Measurements from ENCODE around the gene PDE5A. TPM values are rescaled to one million over a fixed set of nuclear protein-coding genes. Genes with fewer than 3 reads are reported as not detected.
"Not testable (repeated sequence)": the region's sequence is repeated elsewhere in the genome, so short reads cannot be mapped to it uniquely, and the experiment has no call there.

The PDE5A gene
- total RNA-seq, 4 donors from 2014 or later = 5.7 to 12.2 (median 11.8) TPM

- TF ChIP-seq POLR2A (IDR thresholded peaks at IDR 0.05) (no peak), CTCF (IDR thresholded peaks at IDR 0.05) (no peak)
- no peak for DNase-seq (ENCODE audit: low spot score in 2 of 2)
- intact Hi-C loops (cut with DNase I; ENCODE audit: low total_unique reads) = no loop called here
- WGBS, 2 donors = 87 to 94% methylated on average over 3 of the region's 3 CpGs
- no peak overlapping the region for H3K4me3 ChIP-seq (ENCODE audit: low read depth, poor library complexity, severe bottlenecking)
Measured at GRCh38 chr4:119667802-119668201, 39.2 kb upstream of the PDE5A start.

- TF ChIP-seq CTCF (IDR thresholded peaks at IDR 0.05) = no peak
- TF ChIP-seq POLR2A (IDR thresholded peaks at IDR 0.05) = no peak
- H3K4me3 ChIP-seq (ENCODE audit: low read depth, poor library complexity, severe bottlenecking) = no peak overlapping the region
- intact Hi-C loops (cut with DNase I; ENCODE audit: low total_unique reads) = no loop called here
- DNase-seq (ENCODE audit: low spot score in 2 of 2) = no peak
- 48 to 73% methylated on average over 1 of the region's 1 CpG for whole genome bisulfite sequencing, 2 donors
Measured at GRCh38 chr4:119666653-119667091, 38.1 kb upstream of the PDE5A start.

GRCh38 chr4:119665752-119666151, 37.1 kb upstream of the PDE5A start:
- TF ChIP-seq POLR2A (IDR thresholded peaks at IDR 0.05) (no peak), CTCF (IDR thresholded peaks at IDR 0.05) (no peak)
- 86 to 90% methylated on average over 2 of the region's 2 CpGs for WGBS, 2 donors

GRCh38 chr4:119664168-119664907, 35.7 kb upstream of the PDE5A start:
- no peak for TF ChIP-seq POLR2A (IDR thresholded peaks at IDR 0.05)
- no peak for TF ChIP-seq CTCF (IDR thresholded peaks at IDR 0.05)
- no peak overlapping the region for H3K4me3 ChIP-seq (ENCODE audit: low read depth, poor library complexity, severe bottlenecking)
- DNase-seq (ENCODE audit: low spot score in 2 of 2) = no peak
- intact Hi-C loops (cut with DNase I; ENCODE audit: low total_unique reads) = no loop called here
- WGBS, 2 donors = 60 to 66% methylated on average over 3 of the region's 3 CpGs

More at GRCh38 chr4:119665752-119666151, 37.1 kb upstream of the PDE5A start:
- H3K4me3 ChIP-seq (ENCODE audit: low read depth, poor library complexity, severe bottlenecking) = no peak overlapping the region
- intact Hi-C loops (cut with DNase I; ENCODE audit: low total_unique reads) = no loop called here
- no peak for DNase-seq (ENCODE audit: low spot score in 2 of 2)

GRCh38 chr4:119663160-119663788, 34.7 kb upstream of the PDE5A start:
- no peak for DNase-seq (ENCODE audit: low spot score in 2 of 2)
- WGBS, 2 donors = 40 to 48% methylated on average over 1 of the region's 1 CpG
- intact Hi-C loops (cut with DNase I; ENCODE audit: low total_unique reads) = no loop called here
- TF ChIP-seq POLR2A (IDR thresholded peaks at IDR 0.05) (no peak), CTCF (IDR thresholded peaks at IDR 0.05) (no peak)
- H3K4me3 ChIP-seq (ENCODE audit: low read depth, poor library complexity, severe bottlenecking) = no peak overlapping the region

- intact Hi-C loops (cut with DNase I; ENCODE audit: low total_unique reads); H3K4me3 ChIP-seq (ENCODE audit: low read depth, poor library complexity, severe bottlenecking); DNase-seq (ENCODE audit: low spot score in 2 of 2): not testable (repeated sequence)
- WGBS, 2 donors = 68 to 85% methylated on average over 2 of the region's 2 CpGs
Measured at GRCh38 chr4:119662612-119663011, 34.0 kb upstream of the PDE5A start.

All from lower leg skin (tissue), 4 donors.